ENCODE results near the gene RPS6KL1.

The RPS6KL1 gene

GRCh38 chr14:74920281-74920680, 2.8 kb downstream of the RPS6KL1 start:
- no peak for TF ChIP-seq CTCF (IDR thresholded peaks at IDR 0.05; ENCODE audit: low read depth, low read length, missing control alignments)
- no peak overlapping the region for H3K27ac ChIP-seq
- in situ Hi-C loops (cut with HindIII; ENCODE audit: low pct_ligation_motif_present, low sequenced_read_pairs) = no loop called here
- no peak for DNase-seq
- H3K27me3 ChIP-seq (replicated peaks) = no peaks in the 10 kb centered on the region
- no peaks in the 10 kb centered on the region for H3K36me3 ChIP-seq (replicated peaks)
- H3K4me3 ChIP-seq (ENCODE audit: low read depth, low read length) = no peak overlapping the region

- in situ Hi-C loops (cut with HindIII; ENCODE audit: low pct_ligation_motif_present, low sequenced_read_pairs) = no loop called here
Observed at GRCh38 chr14:74919421-74920165, 3.5 kb downstream of the RPS6KL1 start.

GRCh38 chr14:74918380-74918779, 4.7 kb downstream of the RPS6KL1 start:
- no peaks in the 10 kb centered on the region for H3K27me3 ChIP-seq (replicated peaks)
- no peaks in the 10 kb centered on the region for H3K36me3 ChIP-seq (replicated peaks)
- DNase-seq = no peak
- in situ Hi-C loops (cut with HindIII; ENCODE audit: low pct_ligation_motif_present, low sequenced_read_pairs) = no loop called here
- TF ChIP-seq CTCF (IDR thresholded peaks at IDR 0.05; ENCODE audit: low read depth, low read length, missing control alignments) = no peak
- H3K27ac ChIP-seq = no peak overlapping the region
- no peak overlapping the region for H3K4me3 ChIP-seq (ENCODE audit: low read depth, low read length)

More at GRCh38 chr14:74919421-74920165, 3.5 kb downstream of the RPS6KL1 start:
- no peak overlapping the region for H3K4me3 ChIP-seq (ENCODE audit: low read depth, low read length)
- no peak for TF ChIP-seq CTCF (IDR thresholded peaks at IDR 0.05; ENCODE audit: low read depth, low read length, missing control alignments)
- H3K27me3 ChIP-seq (replicated peaks) = no peaks in the 10 kb centered on the region
- DNase-seq = no peak
- H3K36me3 ChIP-seq (replicated peaks) = no peaks in the 10 kb centered on the region
- no peak overlapping the region for H3K27ac ChIP-seq

GRCh38 chr14:74917646-74918081, 5.4 kb downstream of the RPS6KL1 start:
- no peak for DNase-seq
- Histone ChIP-seq H3K27ac (no peak overlapping the region), H3K27me3 (replicated peaks) (no peaks in the 10 kb centered on the region), H3K36me3 (replicated peaks) (no peaks in the 10 kb centered on the region), H3K4me3 (ENCODE audit: low read depth, low read length) (no peak overlapping the region)
- no peak for TF ChIP-seq CTCF (IDR thresholded peaks at IDR 0.05; ENCODE audit: low read depth, low read length, missing control alignments)
- in situ Hi-C loops (cut with HindIII; ENCODE audit: low pct_ligation_motif_present, low sequenced_read_pairs) = no loop called here

- TF ChIP-seq CTCF (IDR thresholded peaks at IDR 0.05; ENCODE audit: low read depth, low read length, missing control alignments) = no peak
- H3K4me3 ChIP-seq (ENCODE audit: low read depth, low read length) = no peak overlapping the region
- in situ Hi-C loops (cut with HindIII; ENCODE audit: low pct_ligation_motif_present, low sequenced_read_pairs) = no loop called here
- DNase-seq = no peak
- H3K27ac ChIP-seq = no peak overlapping the region
- no peaks in the 10 kb centered on the region for H3K27me3 ChIP-seq (replicated peaks)
- no peaks in the 10 kb centered on the region for H3K36me3 ChIP-seq (replicated peaks)
Observed at GRCh38 chr14:74917178-74917543, 5.9 kb downstream of the RPS6KL1 start.

- in situ Hi-C loops (cut with HindIII; ENCODE audit: low pct_ligation_motif_present, low sequenced_read_pairs) = no loop called here
- H3K36me3 ChIP-seq (replicated peaks) = no peaks in the 10 kb centered on the region
- TF ChIP-seq CTCF (IDR thresholded peaks at IDR 0.05; ENCODE audit: low read depth, low read length, missing control alignments) = no peak
- DNase-seq = no peak
- no peak overlapping the region for H3K27ac ChIP-seq
- H3K4me3 ChIP-seq (ENCODE audit: low read depth, low read length) = no peak overlapping the region
- H3K27me3 ChIP-seq (replicated peaks) = no peaks in the 10 kb centered on the region
Observed at GRCh38 chr14:74915826-74916225, 7.2 kb downstream of the RPS6KL1 start.
